GM12878 (cell line): ENCODE measurements around the gene CACUL1. TPM values are rescaled to one million over a fixed set of nuclear protein-coding genes. Genes with fewer than 3 reads are reported as not detected.
A peak's percentile ranks its signal among the peaks of the same experiment; 100 is the strongest.

Source experiments
- ATAC-seq: fragments of 200-7000 bp; cut with Tn5 transposase; 3 replicates; pipeline ENCODE4 v1.9.1; 2020; ENCODE audit warnings: mild to moderate bottlenecking, moderate library complexity
- BruUV-seq: library from RNA; stranded (reverse); fragments of 400-500 nt; replicated peaks from 2 replicates; lab custom pipeline; 2021; lab: Mats Ljungman, UMichigan
- CTCF ChIA-PET: fragments of 300-600 bp; sonication (Branson Sonifier 250); formaldehyde crosslinking; extraction: SDS; loops from one replicate; lab custom pipeline; 2021; ENCODE audit warnings: inconsistent platforms; lab: Yijun Ruan, JAX
- POLR2A ChIA-PET: fragments of 350-600 bp; formaldehyde crosslinking; extraction: SDS; loops from one replicate; lab custom pipeline; 2021; ENCODE audit warnings: inconsistent platforms; lab: Charles Lee
- RAD21 ChIA-PET: fragments of 300-600 bp; sonication (Branson Sonifier 250); formaldehyde crosslinking; loops from one replicate; lab custom pipeline; 2023; ENCODE audit warnings: antibody characterized with exemption; ENCODE audit not compliant: unreplicated experiment; lab: Charles Lee
- SMC1A ChIA-PET: fragments of 300-600 bp; sonication (Branson Sonifier 250); formaldehyde crosslinking; loops from one replicate; lab custom pipeline; 2023; ENCODE audit not compliant: unreplicated experiment, uncharacterized antibody; lab: Charles Lee
- DNase-seq: peaks from one replicate; pipeline ENCODE4 v3.0.0-alpha.2; 2011; ENCODE audit warnings: low read depth, low spot score
- FAIRE-seq: peaks from 3 replicates; lab custom pipeline; 2011; peaks lifted over from hg19 to GRCh38; lab: Jason Lieb, UNC
- H2AFZ ChIP-seq: 2 replicates; pipeline ENCODE4 v1.6.0; 2011; ENCODE audit warnings: low read depth, low read length, control low read depth; ENCODE audit not compliant: control insufficient read depth
- H3K27ac ChIP-seq: 2 replicates; pipeline ENCODE4 v1.5.1; 2011; ENCODE audit warnings: control low read depth; ENCODE audit not compliant: control insufficient read depth, insufficient read depth
- H3K27me3 ChIP-seq, 2 experiments: replicated peaks in 1 of 2; 2 replicates each; pipeline versions ENCODE4 v1.6.0 to v1.6.1; 2011; ENCODE audit warnings: low read length in 1 of 2; ENCODE audit not compliant: control insufficient read depth in 2 of 2, insufficient read depth in 2 of 2
- H3K36me3 ChIP-seq, 2 experiments: 2 replicates each; pipeline ENCODE4 v1.5.1; 2011; ENCODE audit warnings: low read length in 1 of 2; ENCODE audit not compliant: control insufficient read depth in 2 of 2, insufficient read depth in 2 of 2
- H3K4me1 ChIP-seq: 2 replicates; pipeline ENCODE4 v1.6.1; 2011; ENCODE audit warnings: mild to moderate bottlenecking, low read length, moderate library complexity, mixed read lengths; ENCODE audit not compliant: control insufficient read depth, insufficient read depth
- H3K4me2 ChIP-seq: 2 replicates; pipeline ENCODE4 v1.6.0; 2011; ENCODE audit warnings: control low read depth; ENCODE audit not compliant: control insufficient read depth, insufficient read depth
- H3K4me3 ChIP-seq: fragments of 200-600 bp; sonication (generic); 2 replicates; pipeline ENCODE4 v1.5.1; 2016
- H3K79me2 ChIP-seq: 2 replicates; pipeline ENCODE4 v1.6.0; 2011; ENCODE audit warnings: low read length; ENCODE audit not compliant: control insufficient read depth, insufficient read depth
- H3K9ac ChIP-seq: 2 replicates; pipeline ENCODE4 v1.8.0; 2011; ENCODE audit warnings: low read length, control low read depth, mixed read lengths; ENCODE audit not compliant: control insufficient read depth, insufficient read depth
- H3K9me3 ChIP-seq: replicated peaks from 3 replicates; pipeline ENCODE4 v1.5.1; 2011; ENCODE audit warnings: mild to moderate bottlenecking, low read length; ENCODE audit not compliant: control insufficient read depth, insufficient read depth
- H4K20me1 ChIP-seq: 2 replicates; pipeline ENCODE4 v1.6.0; 2011; ENCODE audit not compliant: control insufficient read depth, insufficient read depth
- ATF7 ChIP-seq: fragments of 450-650 bp; IDR thresholded peaks from 2 replicates; pipeline ENCODE4 v1.6.1; 2016; ENCODE audit warnings: low read depth, mild to moderate bottlenecking
- BHLHE40 ChIP-seq, 2 experiments: fragments of 450-650 bp in 1 of 2; IDR thresholded peaks; 2 replicates each; pipeline ENCODE4 v1.6.1; 2011 to 2017; ENCODE audit warnings: low read depth in 2 of 2, borderline replicate concordance in 1 of 2, improper control_type of control experiment in 1 of 2, low read length in 1 of 2, mild to moderate bottlenecking in 1 of 2
- ESRRA ChIP-seq: IDR thresholded peaks from 2 replicates; pipeline ENCODE4 v1.6.1; 2012; ENCODE audit warnings: mild to moderate bottlenecking, low read length, improper control_type of control experiment
- PAX8 ChIP-seq: fragments of 450-650 bp; IDR thresholded peaks from 2 replicates; pipeline ENCODE4 v1.6.1; 2017; ENCODE audit warnings: mild to moderate bottlenecking, moderate library complexity
- RB1 ChIP-seq: fragments of 450-650 bp; formaldehyde crosslinking; IDR thresholded peaks from 2 replicates; pipeline ENCODE4 v1.6.1; 2017; ENCODE audit warnings: mild to moderate bottlenecking, borderline replicate concordance
- SMAD5 ChIP-seq: IDR thresholded peaks from 2 replicates; pipeline ENCODE4 v1.6.1; 2016; ENCODE audit warnings: antibody characterized with exemption, low read depth
- ZZZ3 ChIP-seq: IDR thresholded peaks from 2 replicates; pipeline ENCODE4 v1.6.1; 2011; ENCODE audit warnings: low read depth; ENCODE audit not compliant: control insufficient read depth, insufficient read length
- WGBS: methylation state at CpG from one replicate; pipeline ENCODE4 v1.1.6; 2016; ENCODE audit warnings: low lambda C conversion rate; ENCODE audit not compliant: insufficient replicate concordance, insufficient coverage; ENCODE audit errors: missing lambda C conversion rate; 5-methylcytosine and 5-hydroxymethylcytosine counted together
- in situ Hi-C: fragments of 300-500 bp; cut with MboI; formaldehyde crosslinking; loops from 9 replicates; pipeline ENCODE4 v1.14.3; 2018; ENCODE audit warnings: mixed read lengths
- intact Hi-C: fragments of 100-400 bp; cut with micrococcal nuclease; formaldehyde crosslinking; loops from one replicate; pipeline ENCODE4 v1.14.2; 2022; ENCODE audit not compliant: unreplicated experiment
- polyA plus RNA-seq, 11 experiments: library from polyadenylated mRNA; depleted of rRNA in 4 of 11; unstranded in 6 of 11; stranded (reverse) in 5 of 11; fragments of >200 nt; fragmentation: Nextera tagmentation in 4 of 11; fragmentation: Illumina TruSeq in 1 of 11; extraction: Ambion mirVana in 4 of 11; extraction: Trizol in 1 of 11; gene quantifications; 1 replicate in 1 of 11; 2 replicates in 10 of 11; pipeline versions ENCODE4 v1.2.1 to v1.2.3, GENCODE V29; 2011 to 2016; ENCODE audit warnings: inconsistent platforms in 2 of 11, missing spikeins in 2 of 11, low read depth in 1 of 11
- total RNA-seq, 4 experiments: library from RNA; depleted of rRNA in 3 of 4; stranded (reverse); fragments of >200 nt in 3 of 4; fragmentation: Illumina TruSeq in 1 of 4; extraction: Trizol in 1 of 4; gene quantifications; 2 replicates each; pipeline versions ENCODE4 v1.2.1 to v1.2.3, GENCODE V29; 2013 to 2021
- TF ChIP-seq, protein P1 (sequence below): fragments of 450-650 bp; IDR thresholded peaks from 2 replicates; pipeline ENCODE4 v1.6.1; 2014; ENCODE audit warnings: mild to moderate bottlenecking
- TF ChIP-seq, protein P2 (sequence below): fragments of 450-650 bp; formaldehyde crosslinking; IDR thresholded peaks from 2 replicates; pipeline ENCODE4 v1.5.0; 2022; ENCODE audit warnings: mild to moderate bottlenecking, missing genetic modification characterization
- TF ChIP-seq, protein P3 (sequence below): fragments of 450-650 bp; IDR thresholded peaks from 2 replicates; pipeline ENCODE4 v1.6.1; 2017; ENCODE audit warnings: mild to moderate bottlenecking, low read depth, inconsistent platforms; ENCODE audit not compliant: poor library complexity, severe bottlenecking

Gene CACUL1
- total and polyA plus RNA-seq, 10 of the 15 experiments (the other 5 are each of a cell fraction or from before 2014, with no cell fraction given), result 7.4 to 23.2 (median 13.0) TPM

DNA sequence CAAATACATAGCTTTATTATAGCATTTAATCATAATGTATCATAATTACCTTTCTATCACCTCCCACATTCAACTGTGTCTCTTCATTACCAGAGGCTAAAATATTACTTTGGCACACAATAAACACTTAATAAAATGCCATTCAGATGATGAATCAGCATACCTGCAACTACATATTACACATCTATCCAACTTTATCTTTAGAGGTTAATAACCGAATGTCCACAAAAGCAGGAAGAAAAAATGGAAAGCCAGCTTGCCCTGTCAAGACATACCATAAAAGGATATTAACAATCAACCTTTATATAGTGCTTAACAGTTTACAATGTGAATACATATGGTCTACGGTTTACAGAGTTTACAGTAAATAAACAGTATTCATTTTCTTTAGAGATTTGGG lies 12.7 kb downstream of the CACUL1 start:
- H3K27me3 ChIP-seq, result no peaks in the 10 kb centered on the region
- FAIRE-seq (peak; percentile 57), ATAC-seq (no peak), DNase-seq (no peak)
- ChIA-PET RAD21 (no interaction called here), CTCF (no interaction called here), SMC1A (interaction anchor here (1.1 to 2.0 kb wide), 2 partner anchors 10 to 13 kb away, joined by 3 to 6 read pairs; partner anchors contain the start of gene CACUL1), POLR2A (no interaction called here)
- intact Hi-C loops (no loop called here), in situ Hi-C loops (no loop called here)
- H3K27ac ChIP-seq, result no peak overlapping the region
- H3K4me3 ChIP-seq, result no peak overlapping the region
- WGBS, result 79% methylated on average over 2 of the region's 2 CpGs
- H3K79me2 ChIP-seq, result peaks cover 40% of the 10 kb centered on the region
- no peaks in the 10 kb centered on the region for H4K20me1 ChIP-seq
- H3K9ac ChIP-seq, result no peak overlapping the region
- no TSS peak for BruUV-seq
- H3K4me1 ChIP-seq, result no peaks in the 10 kb centered on the region
- no peaks in the 10 kb centered on the region; a peak in 1 of 4 replicates for H3K36me3 ChIP-seq
- no peak overlapping the region for H3K4me2 ChIP-seq
- no peak overlapping the region for H2AFZ ChIP-seq
- TF ChIP-seq ATF7 (no peak), BHLHE40 (IDR thresholded peaks at IDR 0.05; ENCODE audit: borderline replicate concordance in 1 of 2, low read depth in 2 of 2, low read length in 1 of 2) (no peak), RB1 (no peak), SMAD5 (no peak)
- TF ChIP-seq, protein P1, sequence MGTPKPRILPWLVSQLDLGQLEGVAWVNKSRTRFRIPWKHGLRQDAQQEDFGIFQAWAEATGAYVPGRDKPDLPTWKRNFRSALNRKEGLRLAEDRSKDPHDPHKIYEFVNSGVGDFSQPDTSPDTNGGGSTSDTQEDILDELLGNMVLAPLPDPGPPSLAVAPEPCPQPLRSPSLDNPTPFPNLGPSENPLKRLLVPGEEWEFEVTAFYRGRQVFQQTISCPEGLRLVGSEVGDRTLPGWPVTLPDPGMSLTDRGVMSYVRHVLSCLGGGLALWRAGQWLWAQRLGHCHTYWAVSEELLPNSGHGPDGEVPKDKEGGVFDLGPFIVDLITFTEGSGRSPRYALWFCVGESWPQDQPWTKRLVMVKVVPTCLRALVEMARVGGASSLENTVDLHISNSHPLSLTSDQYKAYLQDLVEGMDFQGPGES, result no peak
- no peaks in the 10 kb centered on the region for H3K9me3 ChIP-seq

DNA sequence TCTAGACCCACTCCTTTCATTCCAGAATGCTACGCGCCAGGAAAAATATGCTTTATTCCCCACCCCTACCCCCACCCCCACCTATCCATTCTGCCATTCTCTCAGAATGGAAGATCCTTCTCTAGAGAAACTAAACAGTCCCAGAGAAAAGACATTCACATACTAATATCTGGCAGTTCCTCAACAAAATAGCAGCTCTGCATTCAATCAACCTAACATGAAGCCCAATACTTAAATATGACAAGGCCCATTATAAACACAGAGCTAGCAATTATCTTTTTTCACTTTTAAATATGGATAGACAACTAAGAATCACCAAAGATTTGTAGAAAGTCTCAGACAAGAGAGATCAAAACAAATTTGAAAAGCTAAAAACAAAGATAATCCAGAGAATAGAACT lies 16.4 kb downstream of the CACUL1 start:
- no peak overlapping the region for H3K4me2 ChIP-seq
- intact Hi-C loops (no loop called here), in situ Hi-C loops (no loop called here)
- ChIA-PET POLR2A (interaction anchor here (0.7 kb wide), 1 partner anchor 267 kb away, joined by 3 read pairs; no protein-coding TSS in a partner anchor), CTCF (interaction anchor here (1.7 to 1.9 kb wide), 2 partner anchors 17 to 18 kb away, joined by 4 to 6 read pairs; no protein-coding TSS in a partner anchor), RAD21 (interaction anchor here (1.2 kb wide), 1 partner anchor 16 kb away, joined by 3 read pairs; the partner anchor contains the start of gene CACUL1), SMC1A (interaction anchor here (0.6 to 1.5 kb wide), 3 partner anchors 17 to 300 kb away, joined by 3 to 4 read pairs (median 3); partner anchors contain the start of gene CACUL1)
- H3K4me3 ChIP-seq, result no peak overlapping the region
- FAIRE-seq, result no peak
- no peak for ATAC-seq
- H3K9me3 ChIP-seq, result no peaks in the 10 kb centered on the region
- no TSS peak for BruUV-seq
- no peaks in the 10 kb centered on the region for H3K36me3 ChIP-seq
- no peak overlapping the region for H3K9ac ChIP-seq
- no peak overlapping the region for H3K27ac ChIP-seq
- no peak for DNase-seq
- no peak overlapping the region for H2AFZ ChIP-seq
- H3K79me2 ChIP-seq, result peaks cover 53% of the 10 kb centered on the region
- no peaks in the 10 kb centered on the region for H4K20me1 ChIP-seq
- peaks cover 5% of the 10 kb centered on the region; the same call in 1 of the 2 replicates for H3K4me1 ChIP-seq
- no CpG with 5 or more reads among the region's 2 CpGs for WGBS
- no peaks in the 10 kb centered on the region for H3K27me3 ChIP-seq
- TF ChIP-seq, protein P2, sequence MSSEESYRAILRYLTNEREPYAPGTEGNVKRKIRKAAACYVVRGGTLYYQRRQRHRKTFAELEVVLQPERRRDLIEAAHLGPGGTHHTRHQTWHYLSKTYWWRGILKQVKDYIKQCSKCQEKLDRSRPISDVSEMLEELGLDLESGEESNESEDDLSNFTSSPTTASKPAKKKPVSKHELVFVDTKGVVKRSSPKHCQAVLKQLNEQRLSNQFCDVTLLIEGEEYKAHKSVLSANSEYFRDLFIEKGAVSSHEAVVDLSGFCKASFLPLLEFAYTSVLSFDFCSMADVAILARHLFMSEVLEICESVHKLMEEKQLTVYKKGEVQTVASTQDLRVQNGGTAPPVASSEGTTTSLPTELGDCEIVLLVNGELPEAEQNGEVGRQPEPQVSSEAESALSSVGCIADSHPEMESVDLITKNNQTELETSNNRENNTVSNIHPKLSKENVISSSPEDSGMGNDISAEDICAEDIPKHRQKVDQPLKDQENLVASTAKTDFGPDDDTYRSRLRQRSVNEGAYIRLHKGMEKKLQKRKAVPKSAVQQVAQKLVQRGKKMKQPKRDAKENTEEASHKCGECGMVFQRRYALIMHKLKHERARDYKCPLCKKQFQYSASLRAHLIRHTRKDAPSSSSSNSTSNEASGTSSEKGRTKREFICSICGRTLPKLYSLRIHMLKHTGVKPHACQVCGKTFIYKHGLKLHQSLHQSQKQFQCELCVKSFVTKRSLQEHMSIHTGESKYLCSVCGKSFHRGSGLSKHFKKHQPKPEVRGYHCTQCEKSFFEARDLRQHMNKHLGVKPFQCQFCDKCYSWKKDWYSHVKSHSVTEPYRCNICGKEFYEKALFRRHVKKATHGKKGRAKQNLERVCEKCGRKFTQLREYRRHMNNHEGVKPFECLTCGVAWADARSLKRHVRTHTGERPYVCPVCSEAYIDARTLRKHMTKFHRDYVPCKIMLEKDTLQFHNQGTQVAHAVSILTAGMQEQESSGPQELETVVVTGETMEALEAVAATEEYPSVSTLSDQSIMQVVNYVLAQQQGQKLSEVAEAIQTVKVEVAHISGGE (CRISPR knock-in tag), result no peak
- TF ChIP-seq ATF7, result no peak
- TF ChIP-seq, protein P3, sequence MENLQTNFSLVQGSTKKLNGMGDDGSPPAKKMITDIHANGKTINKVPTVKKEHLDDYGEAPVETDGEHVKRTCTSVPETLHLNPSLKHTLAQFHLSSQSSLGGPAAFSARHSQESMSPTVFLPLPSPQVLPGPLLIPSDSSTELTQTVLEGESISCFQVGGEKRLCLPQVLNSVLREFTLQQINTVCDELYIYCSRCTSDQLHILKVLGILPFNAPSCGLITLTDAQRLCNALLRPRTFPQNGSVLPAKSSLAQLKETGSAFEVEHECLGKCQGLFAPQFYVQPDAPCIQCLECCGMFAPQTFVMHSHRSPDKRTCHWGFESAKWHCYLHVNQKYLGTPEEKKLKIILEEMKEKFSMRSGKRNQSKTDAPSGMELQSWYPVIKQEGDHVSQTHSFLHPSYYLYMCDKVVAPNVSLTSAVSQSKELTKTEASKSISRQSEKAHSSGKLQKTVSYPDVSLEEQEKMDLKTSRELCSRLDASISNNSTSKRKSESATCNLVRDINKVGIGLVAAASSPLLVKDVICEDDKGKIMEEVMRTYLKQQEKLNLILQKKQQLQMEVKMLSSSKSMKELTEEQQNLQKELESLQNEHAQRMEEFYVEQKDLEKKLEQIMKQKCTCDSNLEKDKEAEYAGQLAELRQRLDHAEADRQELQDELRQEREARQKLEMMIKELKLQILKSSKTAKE, result no peak
- TF ChIP-seq ZZZ3, result no peak
- TF ChIP-seq PAX8, result no peak
- TF ChIP-seq ESRRA, result no peak
